Hematopoietic multipotent progenitor cell treated with erythropoietin and hydrocortisone succinate and interleukin-3 and kit ligand, for 6 days (in vitro differentiated cells): Measurements from ENCODE around the gene EXOC2.
A peak's percentile ranks its signal among the peaks of the same experiment; 100 is the strongest.
"Not testable (repeated sequence)": the region's sequence is repeated elsewhere in the genome, so short reads cannot be mapped to it uniquely, and the experiment has no call there.

ENCODE experiments used
- DNase-seq: peaks from one replicate; pipeline ENCODE4 v3.0.0-alpha.2; 2015

EXOC2 gene

GRCh38 chr6:677919-678318 lies 15.0 kb downstream of the EXOC2 start:
- no peak for DNase-seq

- no peak for DNase-seq
Observed at GRCh38 chr6:674956-675355, 18.0 kb downstream of the EXOC2 start.

GRCh38 chr6:674406-674805 lies 18.5 kb downstream of the EXOC2 start:
- DNase-seq = no peak

GRCh38 chr6:667253-667927 lies 25.5 kb downstream of the EXOC2 start:
- DNase-seq = no peak

- DNase-seq = no peak
Observed at GRCh38 chr6:665403-666267, 27.3 kb downstream of the EXOC2 start.

GRCh38 chr6:663788-664187 lies 29.2 kb downstream of the EXOC2 start:
- DNase-seq = not testable (repeated sequence)

GRCh38 chr6:659716-660581 lies 33.0 kb downstream of the EXOC2 start:
- DNase-seq = peak; percentile 49

- DNase-seq = peak; percentile 73
Observed at GRCh38 chr6:658244-658643, 34.7 kb downstream of the EXOC2 start.

- DNase-seq = no peak
Observed at GRCh38 chr6:657743-658142, 35.2 kb downstream of the EXOC2 start.

- no peak for DNase-seq
Observed at GRCh38 chr6:656460-657252, 36.3 kb downstream of the EXOC2 start, which contains the start of gene HUS1B. HUS1B (minus strand) TSS chr6:657100; CDS start chr6:656944, 156 bp downstream.

- no peak for DNase-seq
Observed at GRCh38 chr6:654136-654535, 38.8 kb downstream of the EXOC2 start.

GRCh38 chr6:652865-653264 lies 40.1 kb downstream of the EXOC2 start:
- DNase-seq = peak; percentile 14

- DNase-seq = no peak
Observed at GRCh38 chr6:650098-650497, 42.8 kb downstream of the EXOC2 start.

- DNase-seq = no peak
Observed at GRCh38 chr6:642805-643204, 50.1 kb downstream of the EXOC2 start.

GRCh38 chr6:641225-641985 lies 51.5 kb downstream of the EXOC2 start:
- no peak for DNase-seq

GRCh38 chr6:636488-636887 lies 56.5 kb downstream of the EXOC2 start:
- DNase-seq = no peak

- DNase-seq = no peak
Observed at GRCh38 chr6:635233-635632, 57.7 kb downstream of the EXOC2 start.

- DNase-seq = no peak
Observed at GRCh38 chr6:633611-634010, 59.3 kb downstream of the EXOC2 start.

- DNase-seq = no peak
Observed at GRCh38 chr6:628766-629165, 64.2 kb downstream of the EXOC2 start.

- DNase-seq = no peak
Observed at GRCh38 chr6:626236-626635, 66.7 kb downstream of the EXOC2 start.

- peak; percentile 32 for DNase-seq
Observed at GRCh38 chr6:624979-625378, 68.0 kb downstream of the EXOC2 start.

- no peak for DNase-seq
Observed at GRCh38 chr6:622462-622861, 70.5 kb downstream of the EXOC2 start.
